ENCODE measurements around the gene SETD4.
"Not testable (repeated sequence)": the region's sequence is repeated elsewhere in the genome, so short reads cannot be mapped to it uniquely, and the experiment has no call there.

SETD4 gene

DNA sequence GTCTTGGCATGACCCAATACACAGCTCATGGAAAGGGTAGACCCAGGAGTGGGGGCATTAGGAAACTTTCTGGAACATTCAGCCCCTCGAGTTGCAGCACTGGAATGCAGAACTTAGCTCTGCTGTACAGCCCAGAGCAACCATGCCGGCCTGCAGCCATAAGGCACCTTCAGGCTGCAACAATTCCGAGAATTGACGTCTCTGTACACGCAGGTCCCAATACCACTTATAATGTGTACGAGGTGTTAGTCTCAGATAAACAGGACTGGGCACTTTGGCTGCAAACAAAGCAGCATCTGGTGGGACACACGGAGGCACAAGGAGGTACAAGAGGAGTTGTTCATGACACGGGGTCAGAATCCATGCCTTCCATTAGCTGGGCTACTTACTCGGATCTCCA, 17.4 kb upstream of the SETD4 start:
- DNase-seq, result no peak

DNA sequence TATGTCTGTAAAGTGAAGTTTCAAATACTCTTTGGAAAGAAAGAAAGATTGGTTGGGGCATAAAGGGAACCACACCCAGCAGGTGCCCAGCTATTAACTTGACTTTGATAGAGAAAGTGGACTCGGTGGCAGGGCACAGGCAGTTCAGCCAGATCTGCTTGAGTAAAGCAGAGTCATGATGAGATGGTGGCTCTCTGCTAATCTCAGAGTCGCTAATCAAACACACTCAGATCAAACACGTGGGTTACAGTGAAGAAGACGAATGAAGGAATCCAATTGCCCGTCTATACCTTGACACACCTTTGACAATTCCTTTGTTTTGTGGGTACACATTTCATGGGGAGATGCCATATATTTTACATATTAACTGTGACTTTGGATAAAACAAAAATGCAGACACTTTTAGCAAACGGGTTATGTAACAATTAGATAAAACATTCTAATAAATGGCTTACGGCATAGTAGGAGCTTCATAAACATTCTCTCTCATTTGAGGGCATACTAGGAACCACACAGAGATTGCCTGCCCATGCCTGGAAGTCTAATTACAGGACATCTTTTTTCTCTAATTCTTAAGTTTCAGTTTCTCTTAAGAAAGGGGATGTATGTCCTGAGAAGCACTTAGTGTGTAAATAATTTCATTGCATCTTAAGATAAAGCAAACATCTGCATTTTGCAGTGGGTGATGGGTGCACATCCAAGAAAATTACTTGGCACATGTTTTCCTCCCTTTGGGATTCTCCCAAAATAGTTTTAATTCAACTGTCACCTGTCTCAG, 16.7 kb upstream of the SETD4 start:
- no peak for DNase-seq

GRCh38 chr21:36075953-36076352, 15.6 kb upstream of the SETD4 start:
- no peak for DNase-seq

GRCh38 chr21:36075171-36075570, 14.8 kb upstream of the SETD4 start:
- DNase-seq, result no peak

DNA sequence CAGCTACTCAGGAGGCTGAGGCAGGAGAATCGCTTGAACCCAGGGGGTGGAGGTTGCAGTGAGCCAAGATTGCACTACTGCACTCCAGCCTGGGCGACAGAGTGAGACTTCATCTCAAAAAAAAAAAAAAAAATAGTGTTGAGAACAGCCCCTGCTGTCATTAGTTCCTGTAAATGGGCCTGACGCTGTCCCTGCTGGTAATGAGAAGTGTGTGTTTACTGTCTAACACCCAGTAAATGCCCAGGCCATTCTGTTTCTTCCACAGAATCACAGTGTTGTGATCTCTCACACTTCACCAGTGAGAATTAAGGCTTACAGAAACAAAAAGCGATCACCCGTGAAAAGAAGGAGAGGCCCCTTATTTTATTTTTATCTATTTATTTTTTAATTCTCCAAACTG, 13.6 kb upstream of the SETD4 start:
- DNase-seq, result not testable (repeated sequence)

GRCh38 chr21:36073181-36073580, 12.9 kb upstream of the SETD4 start:
- no peak for DNase-seq

- no peak for DNase-seq
These were observed 12.3 kb upstream of the SETD4 start for GRCh38 chr21:36072453-36073162.

DNA sequence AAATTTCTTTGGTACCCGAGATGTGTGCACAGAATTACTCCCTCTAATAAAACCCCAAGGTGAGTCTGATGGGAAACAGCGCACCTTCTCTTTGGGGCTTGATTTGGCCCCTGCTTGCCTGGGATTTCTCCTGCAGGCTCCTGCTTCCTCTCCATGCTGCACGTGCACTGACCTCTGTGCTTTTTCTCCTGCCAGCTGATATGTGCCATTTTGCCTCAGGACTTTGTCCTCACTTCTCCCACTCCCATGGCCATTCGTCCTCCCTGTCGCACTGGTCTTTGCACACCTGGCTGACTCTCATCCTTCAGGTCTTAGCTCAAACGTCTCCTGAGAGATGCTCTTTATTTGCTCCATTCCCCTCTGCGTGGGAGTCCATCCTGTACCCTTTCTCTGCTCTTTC, 10.7 kb upstream of the SETD4 start:
- DNase-seq, result no peak

- peak; percentile 92 for DNase-seq
These were observed 9.6 kb upstream of the SETD4 start, which contains the start of gene CBR1 for GRCh38 chr21:36069713-36070583. Gene CBR1 (plus strand): TSS chr21:36070024. CDS start chr21:36070116, 92 bp downstream.

DNA sequence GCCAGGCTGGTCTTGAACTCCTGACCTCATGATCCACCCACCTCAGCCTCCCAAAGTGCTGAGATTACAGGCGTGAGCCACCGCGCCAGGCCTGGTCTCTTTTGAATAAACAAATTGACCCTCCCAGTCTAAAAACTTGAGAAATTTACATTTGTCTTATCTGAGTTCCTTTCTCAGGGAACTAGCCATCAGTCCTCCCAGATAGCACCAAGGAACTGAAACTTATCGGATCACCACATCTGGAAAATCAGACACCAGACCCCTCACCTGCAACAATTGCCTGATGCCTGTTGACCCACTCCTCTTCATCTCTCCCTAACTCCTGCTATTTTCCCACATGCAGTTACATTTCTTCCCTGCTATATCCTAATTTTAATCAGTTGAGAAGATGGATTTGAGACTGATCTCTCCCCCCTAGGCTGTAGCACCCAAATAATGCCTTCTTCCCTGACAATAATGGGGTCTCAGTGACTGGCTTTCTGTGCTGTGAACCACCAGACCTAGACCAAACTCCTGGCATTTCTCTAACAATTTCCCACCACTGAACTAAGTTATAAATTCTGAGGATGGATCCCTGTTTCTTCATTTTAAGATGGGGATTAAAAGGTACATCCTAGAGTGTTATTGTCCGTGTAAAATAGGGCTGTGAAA, 8.5 kb upstream of the SETD4 start:
- DNase-seq, result no peak

DNA sequence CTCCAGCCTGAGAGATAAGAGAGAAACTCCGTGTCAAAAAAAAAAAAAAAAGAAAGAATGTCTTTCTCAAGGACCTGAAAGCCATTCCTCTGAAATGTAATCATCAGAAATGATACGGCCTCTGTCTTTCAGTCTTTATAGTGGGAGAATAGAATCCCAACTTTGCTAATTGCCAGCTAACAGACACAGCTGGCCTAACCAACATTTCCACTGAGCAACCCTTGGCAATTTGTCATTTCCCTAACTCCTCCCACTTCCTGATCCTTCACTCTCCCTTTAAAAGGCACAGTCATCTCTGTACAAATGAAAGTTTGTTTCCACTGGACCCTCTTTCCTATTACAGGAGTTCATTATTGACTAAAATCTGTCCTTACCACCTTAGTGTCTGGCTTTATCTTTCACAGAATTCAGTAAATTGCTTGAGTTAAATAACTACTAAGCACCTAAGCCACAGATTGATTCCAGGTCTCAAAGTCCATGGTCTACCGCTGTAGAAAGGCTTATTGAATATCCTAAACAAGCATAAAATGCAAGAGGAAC, 5.2 kb upstream of the SETD4 start:
- DNase-seq, result peak; percentile 22

- DNase-seq, result no peak
These were observed 3.7 kb upstream of the SETD4 start for GRCh38 chr21:36064085-36064460.

GRCh38 chr21:36063375-36064084, 3.2 kb upstream of the SETD4 start:
- DNase-seq, result no peak

- no peak for DNase-seq
These were observed 1.1 kb upstream of the SETD4 start for GRCh38 chr21:36061445-36061844.

DNA sequence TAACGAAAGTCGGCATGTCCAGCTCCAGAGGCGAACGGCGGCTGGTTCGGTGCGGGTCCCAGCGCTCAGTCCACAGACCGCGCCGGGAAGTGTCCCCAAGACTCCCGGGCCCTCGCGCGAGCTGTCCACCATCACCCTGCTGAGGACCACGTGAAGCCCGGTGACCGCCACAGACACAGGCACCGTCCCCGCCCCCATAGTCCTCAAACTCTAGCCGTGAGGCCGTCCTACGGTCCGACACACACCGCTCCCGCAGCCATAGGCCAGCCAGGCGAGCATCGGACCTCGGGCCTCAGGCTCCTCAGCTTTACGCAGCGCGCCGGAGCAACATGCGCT, 535 bp downstream of the SETD4 start:
- no peak for DNase-seq

GRCh38 chr21:36055551-36055950, 4.8 kb downstream of the SETD4 start:
- DNase-seq, result no peak

DNA sequence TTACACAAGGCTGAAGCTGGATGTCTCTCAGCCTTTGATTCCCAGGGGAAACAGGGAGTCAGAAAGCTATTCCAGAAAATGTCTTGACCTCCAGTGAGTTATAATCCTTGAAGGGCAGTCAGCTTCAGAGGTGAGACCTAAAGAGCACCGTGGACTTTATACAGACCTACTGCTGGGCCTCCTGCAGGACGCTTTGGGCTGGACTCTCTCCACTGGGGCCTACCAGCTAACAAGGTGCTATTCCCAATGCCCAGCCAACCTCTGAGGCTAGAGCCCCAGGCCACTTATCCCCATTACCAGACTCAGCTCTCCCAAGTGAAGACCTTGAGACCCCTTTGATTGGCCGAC, 6.6 kb downstream of the SETD4 start:
- DNase-seq, result no peak

- DNase-seq, result no peak
These were observed 7.2 kb downstream of the SETD4 start for GRCh38 chr21:36052860-36053714.

- DNase-seq, result no peak
These were observed 12.0 kb downstream of the SETD4 start for GRCh38 chr21:36048357-36048756.

DNA sequence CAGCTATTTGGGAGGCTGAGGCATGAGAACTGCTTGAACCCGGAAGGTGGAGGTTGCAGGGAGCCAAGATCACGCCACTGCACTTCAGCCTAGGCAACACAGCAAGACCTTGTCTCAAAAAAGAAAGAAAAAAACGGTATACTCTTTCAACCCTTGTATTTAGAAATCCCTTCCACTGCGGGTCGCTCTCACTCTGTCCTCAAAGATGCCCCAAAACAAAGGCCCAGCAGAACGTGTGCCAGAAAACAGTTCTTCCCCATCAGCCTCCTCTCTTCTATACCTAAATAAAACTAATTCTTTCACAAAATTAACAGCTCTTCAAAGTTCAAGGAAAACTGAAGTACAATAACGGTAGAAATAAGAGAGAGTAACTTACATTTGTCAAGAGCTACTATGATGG, 13.2 kb downstream of the SETD4 start:
- DNase-seq, result no peak

GRCh38 chr21:36045993-36046392, 14.3 kb downstream of the SETD4 start:
- DNase-seq, result no peak

Measured in NCI-H226 (cell line).